Epithelial cell of proximal tubule (primary cell): ENCODE results near the gene AK2. TPM values are rescaled to one million over a fixed set of nuclear protein-coding genes. Genes with fewer than 3 reads are reported as not detected.

ENCODE experiments used
- DNase-seq: peaks from one replicate; pipeline ENCODE4 v3.0.0-alpha.2; 2011; ENCODE audit warnings: low read depth
- H3K4me3 ChIP-seq: 2 replicates; pipeline ENCODE4 v1.5.1; 2011; ENCODE audit warnings: low read depth, mild to moderate bottlenecking, low read length
- CTCF ChIP-seq: conservative IDR thresholded peaks from 2 replicates; pipeline ENCODE4 v1.5.1; 2012; ENCODE audit warnings: low read depth, mild to moderate bottlenecking, low read length
- total RNA-seq: library from RNA; depleted of rRNA; stranded (reverse); fragments of >200 nt; gene quantifications from 2 replicates; pipeline ENCODE4 v1.2.3, GENCODE V29; 2015

Gene AK2
- total RNA-seq, 1 donor from 2014 or later: 276 TPM

GRCh38 chr1:32964461-32965250 lies 72.0 kb downstream of the AK2 start, which contains the start of gene RNF19B:
Gene RNF19B, minus strand, starts transcription at chr1:32964809. Its CDS starts 124 bp downstream, at chr1:32964685.
- TF ChIP-seq CTCF: no peak
- DNase-seq: no peak

GRCh38 chr1:32963746-32964460 lies 72.8 kb downstream of the AK2 start:
- no peak for TF ChIP-seq CTCF
- H3K4me3 ChIP-seq: peak overlapping the region; percentile 84
- no peak for DNase-seq

More at GRCh38 chr1:32964461-32965250, 72.0 kb downstream of the AK2 start, which contains the start of gene RNF19B:
- peak within 1 kb of the TSS; percentile 84 for H3K4me3 ChIP-seq

GRCh38 chr1:32962248-32962896 lies 74.3 kb downstream of the AK2 start:
- no peak for DNase-seq
- TF ChIP-seq CTCF: no peak
- H3K4me3 ChIP-seq: peak overlapping the region; percentile 84

GRCh38 chr1:32960819-32961355 lies 75.8 kb downstream of the AK2 start:
- peak overlapping the region; percentile 18 for H3K4me3 ChIP-seq
- TF ChIP-seq CTCF: no peak
- no peak for DNase-seq

- no peak for DNase-seq
- no peak for TF ChIP-seq CTCF
- no peak overlapping the region for H3K4me3 ChIP-seq
Observed at GRCh38 chr1:32960342-32960741, 76.3 kb downstream of the AK2 start.

- DNase-seq: no peak
- TF ChIP-seq CTCF: no peak
- H3K4me3 ChIP-seq: no peak overlapping the region
Observed at GRCh38 chr1:32958827-32959226, 77.9 kb downstream of the AK2 start.

Other genes with a start within 250 kb of the AK2 start
- 90.9 and 169 TPM in 2 replicates for gene YARS1, start 219.5 kb downstream of the AK2 start, total RNA-seq
- 14.3 and 26.6 TPM in 2 replicates for gene S100PBP, start 219.2 kb downstream of the AK2 start, total RNA-seq
- not detected in 2 replicates for gene FNDC5, start 166.0 kb downstream of the AK2 start, total RNA-seq
- 0.14 TPM in 1 of 2 replicates, not detected in the other for gene HPCA, start 150.4 kb downstream of the AK2 start, total RNA-seq
- gene TMEM54, start 135.5 kb downstream of the AK2 start, total RNA-seq: 119 and 131 TPM in 2 replicates
- 25.8 and 33.2 TPM in 2 replicates for gene RNF19B, start 72.1 kb downstream of the AK2 start, total RNA-seq
- gene AZIN2, start 44.3 kb upstream of the AK2 start, total RNA-seq: 0.98 and 9.6 TPM in 2 replicates
- 1.4 and 3.2 TPM in 2 replicates for gene TRIM62, start 145.2 kb upstream of the AK2 start, total RNA-seq
- gene ZNF362, start 219.6 kb upstream of the AK2 start, total RNA-seq: 10.8 and 17.6 TPM in 2 replicates